ENCODE measurements around the gene ATP4A. TPM values are rescaled to one million over a fixed set of nuclear protein-coding genes. Genes with fewer than 3 reads are reported as not detected.

ATP4A gene
- total and polyA plus RNA-seq, 8 donors: not detected

DNA sequence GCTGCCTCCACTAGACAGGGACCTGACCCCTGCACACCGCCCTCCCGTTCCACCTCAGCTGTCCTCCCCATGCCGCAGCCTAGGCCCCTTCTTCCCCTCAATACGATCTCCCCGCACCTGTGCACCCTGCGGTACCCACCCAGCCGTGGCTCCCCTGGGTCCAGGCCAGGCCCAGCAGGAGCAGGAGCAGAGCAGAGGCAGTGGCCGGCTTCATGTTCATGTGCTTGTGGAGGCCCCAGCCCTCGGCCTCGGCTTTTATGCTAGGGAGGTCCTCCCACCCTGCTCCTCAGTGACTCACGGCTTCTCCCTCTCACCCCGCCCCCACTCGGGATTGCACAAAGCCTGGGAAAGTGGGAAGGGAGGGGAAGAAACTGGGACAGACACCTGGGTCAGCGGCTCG is 61.8 kb downstream of the ATP4A start:
- Histone ChIP-seq H3K4me1 (no peaks in the 10 kb centered on the region), H3K9me3 (no peaks in the 10 kb centered on the region), H3K36me3 (no peaks in the 10 kb centered on the region), H3K27me3 (peaks cover 0 to 9% of the 10 kb centered on the region in 2 donors), H3K27ac (no peak overlapping the region), H3K4me3 (no peak overlapping the region)
- intact Hi-C loops (cut with DNase I): no loop called here
- DNase-seq (peak in 1 of 4 donors; percentile 75), ATAC-seq (peak; percentile 47)
- TF ChIP-seq, protein P1, sequence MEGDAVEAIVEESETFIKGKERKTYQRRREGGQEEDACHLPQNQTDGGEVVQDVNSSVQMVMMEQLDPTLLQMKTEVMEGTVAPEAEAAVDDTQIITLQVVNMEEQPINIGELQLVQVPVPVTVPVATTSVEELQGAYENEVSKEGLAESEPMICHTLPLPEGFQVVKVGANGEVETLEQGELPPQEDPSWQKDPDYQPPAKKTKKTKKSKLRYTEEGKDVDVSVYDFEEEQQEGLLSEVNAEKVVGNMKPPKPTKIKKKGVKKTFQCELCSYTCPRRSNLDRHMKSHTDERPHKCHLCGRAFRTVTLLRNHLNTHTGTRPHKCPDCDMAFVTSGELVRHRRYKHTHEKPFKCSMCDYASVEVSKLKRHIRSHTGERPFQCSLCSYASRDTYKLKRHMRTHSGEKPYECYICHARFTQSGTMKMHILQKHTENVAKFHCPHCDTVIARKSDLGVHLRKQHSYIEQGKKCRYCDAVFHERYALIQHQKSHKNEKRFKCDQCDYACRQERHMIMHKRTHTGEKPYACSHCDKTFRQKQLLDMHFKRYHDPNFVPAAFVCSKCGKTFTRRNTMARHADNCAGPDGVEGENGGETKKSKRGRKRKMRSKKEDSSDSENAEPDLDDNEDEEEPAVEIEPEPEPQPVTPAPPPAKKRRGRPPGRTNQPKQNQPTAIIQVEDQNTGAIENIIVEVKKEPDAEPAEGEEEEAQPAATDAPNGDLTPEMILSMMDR (IDR thresholded peaks at IDR 0.05): no peak

DNA sequence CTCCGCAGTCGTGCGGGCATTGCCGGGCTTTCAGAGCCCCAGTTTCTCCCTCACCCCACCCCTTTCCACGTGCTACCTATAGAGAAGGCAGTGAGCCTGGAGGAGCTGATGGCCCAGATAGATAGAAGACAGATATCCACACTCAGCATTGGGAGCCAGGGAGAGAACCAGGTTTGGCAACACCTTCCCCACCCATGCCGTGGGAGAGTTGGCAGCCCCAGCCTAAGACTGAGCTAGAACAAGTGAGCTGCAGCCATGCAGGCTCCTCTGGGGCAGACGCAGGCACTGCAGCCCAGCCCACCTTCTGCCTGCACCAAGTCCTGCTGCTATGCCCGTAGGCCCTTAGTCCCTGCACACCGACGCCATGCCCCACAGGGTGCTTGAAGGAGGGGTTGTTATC is 62.8 kb downstream of the ATP4A start:
- no peak for DNase-seq
- Histone ChIP-seq H3K4me1 (peaks cover 0 to 1% of the 10 kb centered on the region in 2 donors), H3K27me3 (peaks cover 0 to 8% of the 10 kb centered on the region in 2 donors), H3K4me3 (no peak overlapping the region), H3K36me3 (no peaks in the 10 kb centered on the region), H3K9me3 (no peaks in the 10 kb centered on the region), H3K27ac (no peak overlapping the region)
- ATAC-seq: no peak
- intact Hi-C loops (cut with DNase I): no loop called here
- TF ChIP-seq, protein P1 (IDR thresholded peaks at IDR 0.05): no peak

Other genes with a start within 250 kb of the ATP4A start
- 10 to 100 TPM in 1 of 2 donors, 1 to 10 TPM in 1; 6.5 to 13.8 TPM for gene CD22, start 234.5 kb downstream of the ATP4A start, total RNA-seq
- 10 to 100 TPM in 4 of 6 donors, 1 to 10 TPM in 2; 5.2 to 63.2 (median 19.7) TPM for gene CD22, start 234.5 kb downstream of the ATP4A start, polyA plus RNA-seq (ENCODE audit: insufficient read length in 6 of 6)
- not detected for gene FFAR1, start 215.8 kb downstream of the ATP4A start, total RNA-seq
- gene FFAR1, start 215.8 kb downstream of the ATP4A start, polyA plus RNA-seq (ENCODE audit: insufficient read length in 6 of 6): under 1 TPM; 0.06 to 0.74 (median 0.28) TPM
- 1 to 10 TPM in 1 of 2 donors, not detected in 1; 1.6 TPM for gene FFAR3, start 205.2 kb downstream of the ATP4A start, total RNA-seq
- under 1 TPM in 5 of 6 donors, not detected in 1; 0.09 to 0.49 (median 0.28) TPM for gene FFAR3, start 205.2 kb downstream of the ATP4A start, polyA plus RNA-seq (ENCODE audit: insufficient read length in 6 of 6)
- not detected for gene GPR42, start 192.6 kb downstream of the ATP4A start, total RNA-seq
- gene GPR42, start 192.6 kb downstream of the ATP4A start, polyA plus RNA-seq (ENCODE audit: insufficient read length in 6 of 6): under 1 TPM in 3 of 6 donors, not detected in 3; 0.11 to 0.24 (median 0.14) TPM
- gene FFAR2, start 115.4 kb downstream of the ATP4A start, total RNA-seq: 10 to 100 TPM in 1 of 2 donors, under 1 TPM in 1; 0.85 to 26.6 TPM
- under 1 TPM in 5 of 6 donors, not detected in 1; 0.18 to 0.79 (median 0.34) TPM for gene FFAR2, start 115.4 kb downstream of the ATP4A start, polyA plus RNA-seq (ENCODE audit: insufficient read length in 6 of 6)
- gene KRTDAP, start 73.2 kb downstream of the ATP4A start, total RNA-seq: not detected
- gene KRTDAP, start 73.2 kb downstream of the ATP4A start, polyA plus RNA-seq (ENCODE audit: insufficient read length in 6 of 6): 1 to 10 TPM in 5 of 6 donors, under 1 TPM in 1; 0.98 to 2.2 (median 1.8) TPM
- 100 to 1,000 TPM; 104 to 136 TPM for gene DMKN, start 50.0 kb downstream of the ATP4A start, total RNA-seq
- 100 to 1,000 TPM in 5 of 6 donors, 10 to 100 TPM in 1; 92.5 to 140 (median 111) TPM for gene DMKN, start 50.0 kb downstream of the ATP4A start, polyA plus RNA-seq (ENCODE audit: insufficient read length in 6 of 6)
- gene SBSN, start 35.3 kb downstream of the ATP4A start, total RNA-seq: under 1 TPM in 1 of 2 donors, not detected in 1; 0.20 TPM
- gene SBSN, start 35.3 kb downstream of the ATP4A start, polyA plus RNA-seq (ENCODE audit: insufficient read length in 6 of 6): under 1 TPM in 2 of 6 donors, not detected in 4; 0.09 to 0.11 TPM
- not detected for gene GAPDHS, start 30.2 kb downstream of the ATP4A start, total RNA-seq
- gene GAPDHS, start 30.2 kb downstream of the ATP4A start, polyA plus RNA-seq (ENCODE audit: insufficient read length in 6 of 6): not detected
- 100 to 1,000 TPM in 1 of 2 donors, 10 to 100 TPM in 1; 98.3 to 112 TPM for gene TMEM147, start 18.0 kb downstream of the ATP4A start, total RNA-seq
- 10 to 100 TPM; 52.7 to 62.3 (median 55.2) TPM for gene TMEM147, start 18.0 kb downstream of the ATP4A start, polyA plus RNA-seq (ENCODE audit: insufficient read length in 6 of 6)
- not detected for gene PMIS2, start 22.5 kb upstream of the ATP4A start, total RNA-seq
- not detected for gene PMIS2, start 22.5 kb upstream of the ATP4A start, polyA plus RNA-seq (ENCODE audit: insufficient read length in 6 of 6)
- 10 to 100 TPM; 12.1 to 12.7 TPM for gene HAUS5, start 49.1 kb upstream of the ATP4A start, total RNA-seq
- gene HAUS5, start 49.1 kb upstream of the ATP4A start, polyA plus RNA-seq (ENCODE audit: insufficient read length in 6 of 6): 10 to 100 TPM; 22.5 to 32.7 (median 26.7) TPM
- gene RBM42, start 65.4 kb upstream of the ATP4A start, total RNA-seq: 10 to 100 TPM; 57.8 to 64.1 TPM
- gene RBM42, start 65.4 kb upstream of the ATP4A start, polyA plus RNA-seq (ENCODE audit: insufficient read length in 6 of 6): 10 to 100 TPM; 48.4 to 67.0 (median 61.3) TPM
- 1 to 10 TPM in 1 of 2 donors, under 1 TPM in 1; 0.79 to 1.0 TPM for gene ETV2, start 78.1 kb upstream of the ATP4A start, total RNA-seq
- gene ETV2, start 78.1 kb upstream of the ATP4A start, polyA plus RNA-seq (ENCODE audit: insufficient read length in 6 of 6): 1 to 10 TPM; 1.5 to 3.5 (median 2.2) TPM
- 100 to 1,000 TPM; 291 to 295 TPM for gene COX6B1, start 84.7 kb upstream of the ATP4A start, total RNA-seq
- 100 to 1,000 TPM; 199 to 261 (median 234) TPM for gene COX6B1, start 84.7 kb upstream of the ATP4A start, polyA plus RNA-seq (ENCODE audit: insufficient read length in 6 of 6)
- not detected for gene UPK1A, start 102.9 kb upstream of the ATP4A start, total RNA-seq
- gene UPK1A, start 102.9 kb upstream of the ATP4A start, polyA plus RNA-seq (ENCODE audit: insufficient read length in 6 of 6): under 1 TPM in 4 of 6 donors, not detected in 2; 0.18 to 0.48 (median 0.30) TPM
- under 1 TPM; 0.15 to 0.31 TPM for gene ZBTB32, start 140.9 kb upstream of the ATP4A start, total RNA-seq
- under 1 TPM; 0.32 to 0.94 (median 0.50) TPM for gene ZBTB32, start 140.9 kb upstream of the ATP4A start, polyA plus RNA-seq (ENCODE audit: insufficient read length in 6 of 6)
- 10 to 100 TPM; 29.4 to 39.1 TPM for gene KMT2B, start 154.3 kb upstream of the ATP4A start, total RNA-seq
- gene KMT2B, start 154.3 kb upstream of the ATP4A start, polyA plus RNA-seq (ENCODE audit: insufficient read length in 6 of 6): 10 to 100 TPM; 27.9 to 38.0 (median 33.9) TPM
- 10 to 100 TPM; 14.1 to 25.8 TPM for gene IGFLR1, start 178.8 kb upstream of the ATP4A start, total RNA-seq
- 1 to 10 TPM; 2.0 to 6.1 (median 5.1) TPM for gene IGFLR1, start 178.8 kb upstream of the ATP4A start, polyA plus RNA-seq (ENCODE audit: insufficient read length in 6 of 6)
- gene U2AF1L4, start 181.8 kb upstream of the ATP4A start, total RNA-seq: 10 to 100 TPM; 15.2 to 16.6 TPM
- 10 to 100 TPM; 16.0 to 20.5 (median 17.7) TPM for gene U2AF1L4, start 181.8 kb upstream of the ATP4A start, polyA plus RNA-seq (ENCODE audit: insufficient read length in 6 of 6)
- 10 to 100 TPM; 59.6 to 90.3 TPM for gene PSENEN, start 182.0 kb upstream of the ATP4A start, total RNA-seq
- 10 to 100 TPM; 39.6 to 59.7 (median 46.9) TPM for gene PSENEN, start 182.0 kb upstream of the ATP4A start, polyA plus RNA-seq (ENCODE audit: insufficient read length in 6 of 6)
- gene LIN37, start 184.9 kb upstream of the ATP4A start, total RNA-seq: 1 to 10 TPM; 6.6 to 9.9 TPM
- 10 to 100 TPM; 11.0 to 14.5 (median 12.7) TPM for gene LIN37, start 184.9 kb upstream of the ATP4A start, polyA plus RNA-seq (ENCODE audit: insufficient read length in 6 of 6)
- gene HSPB6, start 193.4 kb upstream of the ATP4A start, total RNA-seq: 10 to 100 TPM; 38.3 to 39.7 TPM
- gene HSPB6, start 193.4 kb upstream of the ATP4A start, polyA plus RNA-seq (ENCODE audit: insufficient read length in 6 of 6): 10 to 100 TPM; 51.8 to 91.7 (median 71.3) TPM
- gene PROSER3, start 194.5 kb upstream of the ATP4A start, total RNA-seq: 10 to 100 TPM; 21.8 to 22.2 TPM
- 10 to 100 TPM; 19.0 to 21.4 (median 20.8) TPM for gene PROSER3, start 194.5 kb upstream of the ATP4A start, polyA plus RNA-seq (ENCODE audit: insufficient read length in 6 of 6)
- gene ARHGAP33, start 211.9 kb upstream of the ATP4A start, total RNA-seq: 10 to 100 TPM; 11.4 to 11.9 TPM
- gene ARHGAP33, start 211.9 kb upstream of the ATP4A start, polyA plus RNA-seq (ENCODE audit: insufficient read length in 6 of 6): 10 to 100 TPM; 23.7 to 35.6 (median 29.4) TPM
- gene PRODH2, start 249.2 kb upstream of the ATP4A start, total RNA-seq: not detected
- under 1 TPM in 3 of 6 donors, not detected in 3; 0.15 to 0.31 (median 0.16) TPM for gene PRODH2, start 249.2 kb upstream of the ATP4A start, polyA plus RNA-seq (ENCODE audit: insufficient read length in 6 of 6)

Measured in left lung (tissue), 10 donors.